ENCODE results near the gene HIP1.

Gene HIP1

GRCh38 chr7:75626954-75627353 is 111.8 kb downstream of the HIP1 start:
- H3K4me3 ChIP-seq (ENCODE audit: low read depth, low read length) = no peak overlapping the region
- no peak for TF ChIP-seq CTCF (IDR thresholded peaks at IDR 0.05; ENCODE audit: low read depth, low read length, missing control alignments)
- DNase-seq (ENCODE audit: low read depth) = no peak

GRCh38 chr7:75625868-75626267 is 112.9 kb downstream of the HIP1 start:
- no peak overlapping the region for H3K4me3 ChIP-seq (ENCODE audit: low read depth, low read length)
- no peak for DNase-seq (ENCODE audit: low read depth)
- TF ChIP-seq CTCF (IDR thresholded peaks at IDR 0.05; ENCODE audit: low read depth, low read length, missing control alignments) = no peak

GRCh38 chr7:75624134-75624832 is 114.5 kb downstream of the HIP1 start:
- no peak for TF ChIP-seq CTCF (IDR thresholded peaks at IDR 0.05; ENCODE audit: low read depth, low read length, missing control alignments)
- H3K4me3 ChIP-seq (ENCODE audit: low read depth, low read length) = no peak overlapping the region
- no peak for DNase-seq (ENCODE audit: low read depth)

- DNase-seq (ENCODE audit: low read depth) = no peak
- TF ChIP-seq CTCF (IDR thresholded peaks at IDR 0.05; ENCODE audit: low read depth, low read length, missing control alignments) = no peak
- H3K4me3 ChIP-seq (ENCODE audit: low read depth, low read length) = no peak overlapping the region
Observed at GRCh38 chr7:75623390-75624133, 115.2 kb downstream of the HIP1 start.

GRCh38 chr7:75621124-75621523 is 117.6 kb downstream of the HIP1 start:
- DNase-seq (ENCODE audit: low read depth) = no peak
- no peak overlapping the region for H3K4me3 ChIP-seq (ENCODE audit: low read depth, low read length)
- no peak for TF ChIP-seq CTCF (IDR thresholded peaks at IDR 0.05; ENCODE audit: low read depth, low read length, missing control alignments)

GRCh38 chr7:75619636-75620035 is 119.1 kb downstream of the HIP1 start:
- TF ChIP-seq CTCF (IDR thresholded peaks at IDR 0.05; ENCODE audit: low read depth, low read length, missing control alignments) = no peak
- no peak for DNase-seq (ENCODE audit: low read depth)
- H3K4me3 ChIP-seq (ENCODE audit: low read depth, low read length) = no peak overlapping the region

Data from GM12864 (cell line).